Activated naive CD8-positive, alpha-beta T cell treated with anti-CD3 and anti-CD28 coated beads, Interleukin-2, amount 50 U/mL, for 16 hours (primary cell): Measurements from ENCODE around the gene CITED2.

Experiments used
- DNase-seq: peaks from one replicate; pipeline ENCODE4 v3.0.0-alpha.2; 2020; ENCODE audit warnings: low read depth, low spot score

Gene CITED2

DNA sequence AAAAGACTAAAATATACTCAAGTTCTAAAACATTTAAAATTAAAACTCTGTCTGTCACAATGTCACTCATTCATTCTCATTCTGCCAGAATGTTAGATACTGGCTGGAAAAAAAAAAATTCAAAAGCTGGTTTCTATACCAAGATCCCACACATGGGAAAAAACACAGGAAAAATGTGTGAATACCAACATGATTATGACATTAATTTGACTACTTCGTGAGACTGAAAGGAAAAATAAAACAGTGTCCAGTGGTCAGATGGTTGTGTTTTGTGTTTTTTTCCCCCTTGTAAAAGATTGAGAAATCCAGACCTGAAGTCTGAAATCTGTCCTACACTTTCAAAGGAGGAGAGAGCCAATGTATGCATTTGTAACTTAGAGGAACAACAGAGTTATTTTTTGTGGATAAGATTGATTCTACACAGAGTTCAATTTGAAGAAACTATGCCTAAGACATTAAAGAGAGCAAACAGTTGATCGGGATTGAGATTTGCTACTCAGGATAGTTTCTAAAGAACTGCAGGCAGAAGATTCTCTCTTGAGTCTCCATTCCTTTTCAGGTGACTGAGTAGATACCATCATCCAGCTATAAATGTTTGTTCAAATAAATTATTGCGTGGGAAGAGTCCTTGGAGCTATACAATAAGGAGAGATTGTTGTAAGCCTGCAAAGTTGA is 43.5 kb downstream of the CITED2 start:
- DNase-seq, result no peak

DNA sequence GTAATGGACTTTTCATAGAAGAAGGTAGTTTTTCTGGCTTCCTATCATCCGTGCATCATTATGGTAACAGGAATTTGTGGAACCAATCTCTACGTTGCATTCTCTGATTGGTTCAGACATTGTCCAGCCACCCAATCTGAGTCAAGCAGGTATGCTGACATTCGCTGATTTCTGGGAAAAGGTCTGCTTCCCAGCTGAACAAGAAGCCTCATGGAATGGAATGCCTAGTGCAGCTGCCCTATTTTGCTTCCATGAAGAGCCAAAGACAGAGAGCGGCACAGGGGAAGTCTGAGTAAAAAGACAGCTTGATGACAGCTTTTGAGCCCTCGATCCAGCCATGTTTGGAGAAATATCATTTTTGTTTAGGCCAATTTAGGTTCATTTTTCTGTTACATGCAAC is 44.1 kb downstream of the CITED2 start:
- no peak for DNase-seq

DNA sequence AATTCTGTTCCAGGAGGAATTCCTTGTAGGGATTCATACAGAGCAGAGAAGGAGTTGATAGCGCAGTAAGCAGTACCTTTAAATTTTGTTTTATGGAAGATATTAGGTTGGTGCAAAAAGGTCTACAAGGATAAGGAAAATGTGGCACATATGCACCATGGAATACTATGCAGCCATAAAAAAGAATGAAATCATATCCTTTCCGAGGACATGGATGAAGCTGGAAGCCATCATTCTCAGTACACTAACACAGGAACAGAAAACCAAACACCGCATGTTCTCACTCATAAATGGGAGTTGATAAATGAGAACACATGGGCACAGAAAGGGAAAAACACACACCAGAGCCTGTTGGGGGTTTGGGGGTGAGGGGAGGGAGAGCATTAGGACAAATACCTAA is 45.2 kb downstream of the CITED2 start:
- no peak for DNase-seq

DNA sequence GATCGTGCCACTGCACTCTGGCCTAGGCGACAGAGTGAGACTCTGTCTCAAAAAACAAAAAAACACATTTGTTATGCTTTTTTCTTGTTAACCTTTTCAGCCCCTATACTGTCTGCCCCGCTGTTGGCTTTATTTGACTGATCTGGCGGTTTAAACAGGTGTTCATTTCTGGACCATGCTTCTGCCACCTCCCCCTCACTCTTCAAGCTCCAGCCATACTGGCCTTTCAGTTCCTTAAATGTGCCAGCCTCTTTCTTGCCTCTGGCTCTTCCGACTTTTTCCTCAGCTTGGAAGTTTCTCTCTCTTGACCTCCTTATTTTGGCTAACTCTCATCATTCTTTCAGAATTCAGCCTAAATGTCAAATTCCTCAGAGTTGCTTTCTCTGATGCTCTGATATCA is 47.4 kb downstream of the CITED2 start:
- DNase-seq, result no peak

DNA sequence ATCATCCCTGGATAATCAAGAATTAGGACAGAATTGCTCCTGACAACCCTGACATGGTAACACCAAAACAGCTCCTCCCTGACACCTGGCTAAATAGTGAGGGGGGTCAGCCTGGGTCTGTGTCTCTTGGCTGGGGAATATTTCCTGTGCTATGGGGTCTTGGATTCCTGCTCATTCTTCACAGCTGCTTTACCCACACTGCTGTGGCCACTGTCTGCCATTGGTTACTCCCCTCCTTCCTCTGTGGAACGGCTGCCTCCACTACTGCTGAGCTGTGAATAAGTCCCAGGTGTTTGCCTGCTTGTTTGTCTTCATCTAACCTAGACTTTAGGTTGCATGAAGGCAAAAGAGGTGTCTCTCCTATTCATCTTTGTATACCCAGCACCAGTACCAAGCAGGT is 48.8 kb downstream of the CITED2 start:
- DNase-seq, result no peak

DNA sequence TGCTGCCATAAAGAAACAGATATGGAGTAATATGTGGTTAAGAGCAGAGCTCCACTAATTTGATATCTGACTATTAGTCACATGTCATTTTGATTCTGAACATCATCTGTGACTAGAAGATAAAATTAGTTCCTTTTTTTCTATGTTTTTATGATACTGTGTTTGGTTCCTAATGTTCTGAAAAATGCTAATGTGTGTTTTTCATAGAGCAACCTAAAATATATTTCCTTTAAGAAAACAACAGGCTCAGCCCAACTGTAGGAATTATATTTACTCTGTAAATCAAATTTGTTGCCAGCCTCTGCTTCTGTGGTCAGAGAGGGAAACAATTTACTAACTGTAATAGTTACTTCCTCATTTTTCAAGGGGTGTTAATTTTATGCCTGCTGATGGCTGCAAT is 49.3 kb downstream of the CITED2 start:
- DNase-seq, result no peak

DNA sequence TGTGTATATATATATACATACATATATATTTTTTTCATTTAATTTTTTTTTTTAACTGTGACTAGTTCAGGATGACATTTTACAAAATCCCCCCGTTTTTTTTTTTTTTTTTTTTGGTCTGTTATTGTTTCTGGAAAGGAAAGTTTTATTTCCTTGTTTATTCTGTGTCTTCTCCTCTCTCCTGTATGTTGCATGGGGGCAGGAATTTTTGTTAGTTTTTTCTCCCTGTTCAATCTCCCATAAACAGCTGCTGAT is 50.2 kb downstream of the CITED2 start:
- DNase-seq, result no peak

DNA sequence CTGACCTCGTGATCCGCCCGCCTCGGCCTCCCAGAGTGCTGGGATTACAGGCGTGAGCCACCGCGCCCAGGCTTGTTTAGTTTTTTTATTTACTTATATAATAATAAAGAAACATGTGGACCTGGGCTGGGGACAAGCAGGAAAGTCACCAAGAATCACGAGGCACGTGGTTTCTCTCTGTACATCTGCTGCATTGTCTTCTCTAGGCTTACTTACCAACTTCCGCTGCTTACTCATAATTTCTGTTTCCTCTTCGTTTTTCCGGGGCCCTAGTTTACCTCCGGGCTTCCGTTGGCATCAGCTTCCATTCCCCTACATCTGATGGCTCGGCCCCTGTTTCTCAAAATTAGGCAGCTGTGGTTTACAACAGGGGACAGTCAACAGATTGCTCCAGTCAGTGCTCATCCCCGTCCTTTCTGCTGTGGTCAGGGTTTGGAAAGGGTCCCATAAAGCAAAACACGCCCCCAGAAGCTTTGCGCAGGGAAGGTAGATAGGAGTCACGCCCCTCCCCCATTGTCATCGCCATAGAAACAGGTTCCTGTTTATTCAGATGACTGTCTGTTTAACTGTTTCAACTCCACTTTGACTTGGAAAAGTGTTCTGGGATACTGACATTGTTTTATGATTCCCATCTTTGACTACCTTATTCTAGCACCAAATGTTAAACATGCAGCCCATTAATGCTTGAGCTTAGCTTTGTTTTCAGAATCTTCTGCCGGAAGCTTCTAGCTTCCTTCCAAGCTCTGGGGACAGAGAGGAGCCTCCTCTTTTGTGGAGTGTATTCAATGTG is 50.7 kb downstream of the CITED2 start:
- peak; percentile 42 for DNase-seq
